Liver (tissue), 9 donors: Measurements from ENCODE around the gene PRRG3. TPM values are rescaled to one million over a fixed set of nuclear protein-coding genes. Genes with fewer than 3 reads are reported as not detected.

Source experiments
- DNase-seq: peaks from one replicate; pipeline ENCODE4 v3.0.0-alpha.2; 2017; ENCODE audit warnings: low spot score
- H3K27ac ChIP-seq, 2 donors: one replicate each; pipeline ENCODE4 v1.7.0; 2013; ENCODE audit warnings: inconsistent platforms in 2 of 2, low read length in 2 of 2, control low read depth in 1 of 2, low read depth in 1 of 2, mild to moderate bottlenecking in 1 of 2
- H3K27me3 ChIP-seq, 4 donors: one replicate each; pipeline versions ENCODE4 v1.6.1 to v1.7.0; 2013; ENCODE audit warnings: low read length in 3 of 4, inconsistent platforms in 1 of 4, mild to moderate bottlenecking in 1 of 4, moderate library complexity in 1 of 4; ENCODE audit not compliant: control insufficient read depth in 4 of 4, insufficient read depth in 4 of 4
- H3K36me3 ChIP-seq, 4 donors: one replicate each; pipeline versions ENCODE4 v1.6.1 to v1.7.0; 2013; ENCODE audit warnings: low read length in 3 of 4, mild to moderate bottlenecking in 3 of 4, low read depth in 1 of 4, moderate library complexity in 1 of 4; ENCODE audit not compliant: control insufficient read depth in 4 of 4, insufficient read depth in 3 of 4
- H3K4me1 ChIP-seq, 4 donors: one replicate each; pipeline versions ENCODE4 v1.6.1 to v1.7.0; 2013; ENCODE audit warnings: low read length in 3 of 4, mild to moderate bottlenecking in 3 of 4, moderate library complexity in 1 of 4; ENCODE audit not compliant: control insufficient read depth in 4 of 4, insufficient read depth in 4 of 4
- H3K4me3 ChIP-seq, 3 donors: one replicate each; pipeline versions ENCODE4 v1.6.1 to v1.7.0; 2013; ENCODE audit warnings: low read length in 3 of 3, control low read depth in 1 of 3, low read depth in 1 of 3, mild to moderate bottlenecking in 1 of 3
- H3K9ac ChIP-seq, 2 donors: one replicate each; pipeline ENCODE4 v1.7.0; 2013; ENCODE audit warnings: low read length in 2 of 2, mild to moderate bottlenecking in 2 of 2, moderate library complexity in 2 of 2, control low read depth in 1 of 2, low read depth in 1 of 2
- H3K9me3 ChIP-seq, 4 donors: one replicate each; pipeline versions ENCODE4 v1.6.1 to v1.7.0; 2013; ENCODE audit warnings: low read length in 3 of 4; ENCODE audit not compliant: control insufficient read depth in 4 of 4
- ATF3 ChIP-seq: IDR thresholded peaks from 2 replicates; pipeline ENCODE4 v1.6.1; 2016; ENCODE audit warnings: antibody characterized with exemption
- CTCF ChIP-seq: fragments of 150-350 bp; IDR thresholded peaks from 2 replicates; pipeline ENCODE4 v1.5.1; 2017; ENCODE audit warnings: improper control_type of control experiment, low read depth, low read length; ENCODE audit not compliant: missing input control
- EGR1 ChIP-seq, 2 donors: IDR thresholded peaks; 2 replicates each; pipeline ENCODE4 v1.6.1; 2016 to 2018; ENCODE audit warnings: antibody characterized with exemption in 2 of 2, low read depth in 2 of 2
- FOXA1 ChIP-seq: IDR thresholded peaks from 2 replicates; pipeline ENCODE4 v1.6.1; 2016; ENCODE audit warnings: antibody characterized with exemption
- GABPA ChIP-seq, 2 donors: IDR thresholded peaks in 1 of 2; conservative IDR thresholded peaks in 1 of 2; 2 replicates each; pipeline ENCODE4 v1.6.1; 2016; ENCODE audit warnings: antibody characterized with exemption in 2 of 2, mild to moderate bottlenecking in 1 of 2, moderate library complexity in 1 of 2
- HNF4A ChIP-seq, 2 donors: conservative IDR thresholded peaks; 2 replicates each; pipeline ENCODE4 v1.6.1; 2016; ENCODE audit warnings: antibody characterized with exemption in 2 of 2, mild to moderate bottlenecking in 2 of 2
- HNF4G ChIP-seq: IDR thresholded peaks from 2 replicates; pipeline ENCODE4 v1.6.1; 2016; ENCODE audit warnings: antibody characterized with exemption
- MAX ChIP-seq: IDR thresholded peaks from 2 replicates; pipeline ENCODE4 v1.6.1; 2016; ENCODE audit warnings: antibody characterized with exemption
- NR2F2 ChIP-seq: IDR thresholded peaks from 2 replicates; pipeline ENCODE4 v1.6.1; 2016; ENCODE audit warnings: antibody characterized with exemption
- RAD21 ChIP-seq, 2 donors: IDR thresholded peaks; 2 replicates each; pipeline ENCODE4 v1.6.1; 2016; ENCODE audit warnings: antibody characterized with exemption in 2 of 2, mild to moderate bottlenecking in 2 of 2
- REST ChIP-seq: IDR thresholded peaks from 2 replicates; pipeline ENCODE4 v1.6.1; 2016; ENCODE audit warnings: antibody characterized with exemption, mild to moderate bottlenecking
- RXRA ChIP-seq, 2 donors: IDR thresholded peaks; 2 replicates each; pipeline ENCODE4 v1.6.1; 2017 to 2018; ENCODE audit warnings: antibody characterized with exemption in 2 of 2, mild to moderate bottlenecking in 1 of 2
- TAF1 ChIP-seq: conservative IDR thresholded peaks from 2 replicates; pipeline ENCODE4 v1.6.1; 2016; ENCODE audit warnings: antibody characterized with exemption, mild to moderate bottlenecking
- YY1 ChIP-seq: IDR thresholded peaks from 2 replicates; pipeline ENCODE4 v1.6.1; 2016; ENCODE audit warnings: antibody characterized with exemption, mild to moderate bottlenecking
- ZBTB33 ChIP-seq: IDR thresholded peaks from 2 replicates; pipeline ENCODE4 v1.6.1; 2016; ENCODE audit warnings: antibody characterized with exemption
- WGBS: extraction: QIAGEN DNeasy Blood & Tissue Kit; methylation state at CpG from one replicate; pipeline ENCODE4 v1.1.7; 2013; 5-methylcytosine and 5-hydroxymethylcytosine counted together
- polyA plus RNA-seq, 2 donors: library from polyadenylated mRNA; stranded (reverse) in 1 of 2; unstranded in 1 of 2; fragments of 200-250 nt in 1 of 2; fragments of >200 nt in 1 of 2; fragmentation: Nextera tagmentation in 1 of 2; extraction: Ambion mirVana in 1 of 2; gene quantifications; one replicate each; pipeline versions ENCODE4 v1.2.1 to v1.2.3, GENCODE V29; 2013 to 2015
- total RNA-seq, 2 donors: library from RNA; depleted of rRNA; stranded (reverse); fragments of >200 nt; gene quantifications; one replicate each; pipeline ENCODE4 v1.2.3, GENCODE V29; 2014
- donor health status: healthy.
- donor health status: healthy.
- donor health status: healthy.
- donor health status: healthy.
- donor health status: healthy.

PRRG3 gene
- total and polyA plus RNA-seq, 4 donors = under 0.01 to 0.05 (median 0.01) TPM; not detected in 1

GRCh38 chrX:151746502-151746901 is 51.2 kb downstream of the PRRG3 start:
- H3K27ac ChIP-seq = no peak overlapping the region
- TF ChIP-seq CTCF (no peak), EGR1 (IDR thresholded peaks at IDR 0.05; ENCODE audit: low read depth in 2 of 2) (no peak), GABPA (IDR thresholded peaks at IDR 0.05 in 1 of 2, conservative IDR thresholded peaks at IDR 0.05 in 1 of 2) (no peak), REST (no peak), RXRA (IDR thresholded peaks at IDR 0.05) (no peak), HNF4G (no peak), HNF4A (conservative IDR thresholded peaks at IDR 0.05) (no peak), TAF1 (no peak), ATF3 (no peak), ZBTB33 (no peak), FOXA1 (no peak), RAD21 (IDR thresholded peaks at IDR 0.05) (no peak)
- no peaks in the 10 kb centered on the region for H3K27me3 ChIP-seq
- H3K9me3 ChIP-seq = peaks cover 0 to 2% (median 0%) of the 10 kb centered on the region in 4 donors
- no peak for DNase-seq
- no peaks in the 10 kb centered on the region for H3K36me3 ChIP-seq
- H3K9ac ChIP-seq = no peak overlapping the region
- no peaks in the 10 kb centered on the region for H3K4me1 ChIP-seq
- whole genome bisulfite sequencing = 66% methylated on average over 2 of the region's 2 CpGs
- H3K4me3 ChIP-seq = no peak overlapping the region

GRCh38 chrX:151750511-151750910 is 55.3 kb downstream of the PRRG3 start:
- H3K4me3 ChIP-seq = no peak overlapping the region
- no peak overlapping the region for H3K9ac ChIP-seq
- peaks cover 0 to 21% (median 11%) of the 10 kb centered on the region in 4 donors for H3K4me1 ChIP-seq
- H3K27me3 ChIP-seq = peaks cover 0 to 4% (median 0%) of the 10 kb centered on the region in 4 donors
- no peaks in the 10 kb centered on the region for H3K36me3 ChIP-seq
- DNase-seq = no peak
- 90% methylated on average over 5 of the region's 5 CpGs for WGBS
- no peaks in the 10 kb centered on the region for H3K9me3 ChIP-seq
- TF ChIP-seq FOXA1 (no peak), RXRA (IDR thresholded peaks at IDR 0.05) (no peak), TAF1 (no peak), HNF4A (conservative IDR thresholded peaks at IDR 0.05) (no peak), RAD21 (IDR thresholded peaks at IDR 0.05) (no peak), ATF3 (no peak), EGR1 (IDR thresholded peaks at IDR 0.05; ENCODE audit: low read depth in 2 of 2) (no peak), MAX (no peak), CTCF (no peak), YY1 (no peak), NR2F2 (no peak)
- no peak overlapping the region for H3K27ac ChIP-seq
